GM23338 (cell line): ENCODE data around the gene ANO6. TPM values are rescaled to one million over a fixed set of nuclear protein-coding genes. Genes with fewer than 3 reads are reported as not detected.

Experiments
- ATAC-seq: fragments of 200-7000 bp; cut with Tn5 transposase; 3 replicates; pipeline ENCODE4 v1.9.1; 2020
- DNase-seq: peaks from one replicate; pipeline ENCODE4 v3.0.0-alpha.2; 2015; ENCODE audit warnings: low spot score
- H2AFZ ChIP-seq: fragments of 200-600 bp; sonication (generic); 2 replicates; pipeline ENCODE4 v1.8.0; 2016; ENCODE audit warnings: antibody characterized with exemption, mild to moderate bottlenecking, moderate library complexity
- H3F3A ChIP-seq: fragments of 200-600 bp; sonication (generic); replicated peaks from 2 replicates; pipeline ENCODE4 v1.8.0; 2017; ENCODE audit warnings: antibody characterized with exemption, mixed run types, low read depth
- H3K27ac ChIP-seq: fragments of 200-600 bp; sonication (generic); 2 replicates; pipeline ENCODE4 v1.6.1; 2016; ENCODE audit warnings: low read depth
- H3K27me3 ChIP-seq: fragments of 200-600 bp; sonication (generic); 2 replicates; pipeline ENCODE4 v1.8.0; 2016; ENCODE audit warnings: mild to moderate bottlenecking, mixed run types, moderate library complexity; ENCODE audit not compliant: insufficient read depth
- H3K36me3 ChIP-seq: fragments of 200-600 bp; sonication (generic); 2 replicates; pipeline ENCODE4 v1.8.0; 2016; ENCODE audit warnings: mild to moderate bottlenecking; ENCODE audit not compliant: insufficient read depth
- H3K4me1 ChIP-seq: fragments of 200-600 bp; sonication (generic); 2 replicates; pipeline ENCODE4 v1.8.0; 2016; ENCODE audit warnings: mild to moderate bottlenecking, moderate library complexity; ENCODE audit not compliant: insufficient read depth
- H3K4me2 ChIP-seq: fragments of 200-600 bp; sonication (generic); 2 replicates; pipeline ENCODE4 v1.7.1; 2017; ENCODE audit warnings: mixed run types
- H3K4me3 ChIP-seq: fragments of 200-600 bp; sonication (generic); 2 replicates; pipeline ENCODE4 v1.6.1; 2016; ENCODE audit warnings: mixed run types
- H3K79me2 ChIP-seq: fragments of 200-600 bp; sonication (generic); replicated peaks from 2 replicates; pipeline ENCODE4 v1.8.0; 2017; ENCODE audit warnings: mild to moderate bottlenecking; ENCODE audit not compliant: insufficient read depth
- H3K9me2 ChIP-seq: fragments of 200-600 bp; sonication (generic); 2 replicates; pipeline ENCODE4 v1.8.0; 2017; ENCODE audit not compliant: insufficient read depth
- H4K20me1 ChIP-seq: fragments of 200-600 bp; sonication (generic); replicated peaks from 2 replicates; pipeline ENCODE4 v1.8.0; 2017; ENCODE audit warnings: mild to moderate bottlenecking; ENCODE audit not compliant: insufficient read depth
- H3K27ac Mint-ChIP-seq: 2 replicates; pipeline ENCODE4 v1.8.0; 2020; ENCODE audit warnings: inconsistent platforms, mild to moderate bottlenecking, moderate library complexity, mixed read lengths
- H3K27me3 Mint-ChIP-seq: 3 replicates; pipeline ENCODE4 v1.8.0; 2022; ENCODE audit warnings: low read depth, mild to moderate bottlenecking, moderate library complexity, mixed read lengths, inconsistent platforms; ENCODE audit not compliant: insufficient read depth, poor library complexity
- H3K36me3 Mint-ChIP-seq: 3 replicates; pipeline ENCODE4 v1.8.0; 2021; ENCODE audit warnings: low read depth, mild to moderate bottlenecking, inconsistent platforms, moderate library complexity, mixed read lengths
- H3K4me1 Mint-ChIP-seq: 3 replicates; pipeline ENCODE4 v1.8.0; 2020; ENCODE audit warnings: mild to moderate bottlenecking, inconsistent platforms, mixed read lengths
- H3K4me3 Mint-ChIP-seq: 3 replicates; pipeline ENCODE4 v1.8.0; 2021; ENCODE audit warnings: moderate library complexity, mild to moderate bottlenecking, inconsistent platforms, mixed read lengths
- H3K9me3 Mint-ChIP-seq: 3 replicates; pipeline ENCODE4 v1.8.0; 2020; ENCODE audit warnings: moderate library complexity, mild to moderate bottlenecking, inconsistent platforms, mixed read lengths
- CREB1 ChIP-seq: fragments of 250-450 bp; sonication (Bioruptor Pico); IDR thresholded peaks from 2 replicates; pipeline ENCODE4 v1.5.0; 2020; ENCODE audit warnings: low read depth, mild to moderate bottlenecking, moderate library complexity
- CTCF ChIP-seq, 2 experiments: fragments of 200-600 bp in 1 of 2; sonication (generic) in 1 of 2; conservative IDR thresholded peaks; 2 replicates each; pipeline versions ENCODE4 v1.5.1 to v1.6.1; 2016 to 2017; ENCODE audit warnings: antibody characterized with exemption in 2 of 2, low read depth in 2 of 2, mild to moderate bottlenecking in 2 of 2, moderate library complexity in 1 of 2
- EZH2 ChIP-seq: fragments of 200-600 bp; sonication (generic); IDR thresholded peaks from one replicate; pipeline ENCODE4 v1.8.0; 2017; ENCODE audit warnings: antibody characterized with exemption, mild to moderate bottlenecking, low read depth; ENCODE audit not compliant: unreplicated experiment
- NANOG ChIP-seq: IDR thresholded peaks from 2 replicates; pipeline ENCODE4 v1.6.1; 2016; ENCODE audit warnings: antibody characterized with exemption, borderline replicate concordance
- POLR2AphosphoS5 ChIP-seq: IDR thresholded peaks from 2 replicates; pipeline ENCODE4 v1.6.1; 2016; ENCODE audit warnings: antibody characterized with exemption, low read depth
- REST ChIP-seq: IDR thresholded peaks from one replicate; pipeline ENCODE4 v1.6.1; 2018; ENCODE audit warnings: antibody characterized with exemption; ENCODE audit not compliant: unreplicated experiment
- STAT1 ChIP-seq: IDR thresholded peaks from one replicate; pipeline ENCODE4 v1.6.1; 2016; ENCODE audit warnings: antibody characterized with exemption; ENCODE audit not compliant: unreplicated experiment
- ZNF114 ChIP-seq: fragments of 250-450 bp; sonication (Bioruptor Pico); IDR thresholded peaks from 2 replicates; pipeline ENCODE4 v1.5.0; 2020; ENCODE audit warnings: mild to moderate bottlenecking, moderate library complexity
- ZNF462 ChIP-seq: fragments of 250-450 bp; sonication (Bioruptor Pico); IDR thresholded peaks from 2 replicates; pipeline ENCODE4 v1.5.0; 2020; ENCODE audit warnings: mild to moderate bottlenecking, moderate library complexity
- polyA plus RNA-seq: library from polyadenylated mRNA; unstranded; fragments of >200 nt; fragmentation: Nextera tagmentation; extraction: Ambion mirVana; gene quantifications from 2 replicates; pipeline ENCODE4 v1.2.1, GENCODE V29; 2016
- total RNA-seq: library from RNA; depleted of rRNA; stranded (reverse); fragments of >200 nt; shearing (Covaris generic); gene quantifications from 2 replicates; pipeline ENCODE4 v1.2.3, GENCODE V29; 2014

Gene ANO6
- total and polyA plus RNA-seq, 2 experiments from 2014 or later = 21.1 to 48.9 TPM

- TF ChIP-seq ZNF462 (no peak), REST (no peak), ZNF114 (CRISPR knock-in tag) (no peak)
Observed at GRCh38 chr12:45279931-45280830, 64.3 kb downstream of the ANO6 start (continued).

- H3K79me2 ChIP-seq = peaks cover 43% of the 10 kb centered on the region
- no peak overlapping the region for H3K4me3 Mint-ChIP-seq
- no peak for TF ChIP-seq ZNF114 (CRISPR knock-in tag)
- no peak for TF ChIP-seq POLR2AphosphoS5
- TF ChIP-seq STAT1 = no peak
- TF ChIP-seq CREB1 (CRISPR knock-in tag) = no peak
- TF ChIP-seq NANOG = no peak
- TF ChIP-seq CTCF (conservative IDR thresholded peaks at IDR 0.05; ENCODE audit: low read depth in 2 of 2) = no peak
- TF ChIP-seq EZH2 = no peak
Observed at GRCh38 chr12:45281994-45282393, 66.1 kb downstream of the ANO6 start.

More at GRCh38 chr12:45281994-45282393, 66.1 kb downstream of the ANO6 start:
- Histone ChIP-seq H2AFZ (no peak overlapping the region), H3K27ac (no peak overlapping the region), H4K20me1 (no peaks in the 10 kb centered on the region), H3K4me2 (no peak overlapping the region), H3K36me3 (no peaks in the 10 kb centered on the region), H3K4me1 (peaks cover 20% of the 10 kb centered on the region), H3K27me3 (no peaks in the 10 kb centered on the region), H3K9me2 (no peaks in the 10 kb centered on the region), H3K4me3 (no peak overlapping the region), H3F3A (no peaks in the 10 kb centered on the region)
- Mint-ChIP-seq H3K4me1 (peaks cover 45% of the 10 kb centered on the region), H3K9me3 (no peaks in the 10 kb centered on the region), H3K27me3 (peaks cover 1% of the 10 kb centered on the region), H3K27ac (no peak overlapping the region), H3K36me3 (peaks cover 13% of the 10 kb centered on the region)
- DNase-seq (no peak), ATAC-seq (no peak)
